Dermis microvascular lymphatic vessel endothelial cell (primary cell): ENCODE results near the gene GALNT2. TPM values are rescaled to one million over a fixed set of nuclear protein-coding genes. Genes with fewer than 3 reads are reported as not detected.

Experiments used
- DNase-seq, 2 donors: peaks; one replicate each; pipeline versions ENCODE4 v3.0.0 to v3.0.0-alpha.2; 2010; ENCODE audit warnings: low read depth in 2 of 2
- total RNA-seq: library from RNA; depleted of rRNA; stranded (reverse); fragments of >200 nt; gene quantifications from 2 replicates; pipeline ENCODE4 v1.2.1, GENCODE V29; 2014

The GALNT2 gene
- total RNA-seq, 1 donor from 2014 or later: 38.1 TPM

- DNase-seq: no peak
These were observed 137.8 kb downstream of the GALNT2 start for GRCh38 chr1:230204842-230205241.

GRCh38 chr1:230205719-230206198 is 138.7 kb downstream of the GALNT2 start:
- DNase-seq: peak in 1 of 2 donors; percentile 64

- no peak for DNase-seq
These were observed 139.2 kb downstream of the GALNT2 start for GRCh38 chr1:230206207-230206606.

- no peak for DNase-seq
These were observed 139.9 kb downstream of the GALNT2 start for GRCh38 chr1:230206976-230207375.

GRCh38 chr1:230207598-230207997 is 140.6 kb downstream of the GALNT2 start:
- no peak for DNase-seq

GRCh38 chr1:230208619-230209261 is 141.7 kb downstream of the GALNT2 start:
- peak in 1 of 2 donors; percentile 18 for DNase-seq

GRCh38 chr1:230210326-230210980 is 143.4 kb downstream of the GALNT2 start:
- DNase-seq: no peak

GRCh38 chr1:230210981-230211336 is 143.9 kb downstream of the GALNT2 start:
- DNase-seq: no peak

GRCh38 chr1:230211436-230212145 is 144.6 kb downstream of the GALNT2 start:
- DNase-seq: no peak

- no peak for DNase-seq
These were observed 145.4 kb downstream of the GALNT2 start for GRCh38 chr1:230212405-230212936.

GRCh38 chr1:230215031-230215430 is 148.0 kb downstream of the GALNT2 start:
- peak; percentile 73 to 92 for DNase-seq

- no peak for DNase-seq
These were observed 148.5 kb downstream of the GALNT2 start for GRCh38 chr1:230215529-230215928.

GRCh38 chr1:230216896-230217295 is 149.9 kb downstream of the GALNT2 start:
- DNase-seq: no peak

- no peak for DNase-seq
These were observed 151.6 kb downstream of the GALNT2 start for GRCh38 chr1:230218667-230219066.

GRCh38 chr1:230219174-230220067 is 152.4 kb downstream of the GALNT2 start:
- no peak for DNase-seq

- DNase-seq: no peak
These were observed 153.4 kb downstream of the GALNT2 start for GRCh38 chr1:230220478-230220877.

- no peak for DNase-seq
These were observed 153.9 kb downstream of the GALNT2 start for GRCh38 chr1:230220907-230221306.

GRCh38 chr1:230222678-230223077 is 155.6 kb downstream of the GALNT2 start:
- DNase-seq: no peak

GRCh38 chr1:230224101-230224960 is 157.3 kb downstream of the GALNT2 start:
- DNase-seq: no peak
